ENCODE data around the gene DUSP23. TPM values are rescaled to one million over a fixed set of nuclear protein-coding genes. Genes with fewer than 3 reads are reported as not detected.

Gene DUSP23
- total RNA-seq: 82.5 and 126 TPM in 2 replicates
- polyA plus RNA-seq: 197 and 295 TPM in 2 replicates
- 167 and 177 TPM in 2 replicates for polyA plus RNA-seq (2011; cell fraction: cytosol; rRNA removed)
- 62.9 and 68.0 TPM in 2 replicates for polyA plus RNA-seq (2011; cell fraction: nucleus; rRNA removed)
- 120 and 130 TPM in 2 replicates for polyA plus RNA-seq (2012)
- 37.7 and 46.3 TPM in 2 replicates for polyA minus RNA-seq
- not detected for polyA minus RNA-seq (2011; cell fraction: cytosol; rRNA and poly(A)+ RNA removed)
- 11.5 and 14.8 TPM in 2 replicates for polyA minus RNA-seq (2011; cell fraction: nucleus; rRNA and poly(A)+ RNA removed)
- Bru-seq, nascent RNA: percentile 84 among the genes with signal in this experiment
- BruChase-seq, experiment 1, labeled RNA remaining after a 6-hour chase: percentile 96 among the genes with signal in this experiment
- BruChase-seq, experiment 2, labeled RNA remaining after a 2-hour chase: percentile 93 among the genes with signal in this experiment
- long read RNA-seq, transcript DUSP23-203 (3 exons, 729 nt): minor isoform, 9 of 578 reads
- long read RNA-seq, transcript DUSP23-201 (2 exons, 756 nt): major isoform, 473 of 578 reads
- long read RNA-seq, transcript DUSP23-202 (3 exons, 694 nt): minor isoform, 70 of 578 reads
- long read RNA-seq, partial matches to known transcripts: 4 of 578 reads
- long read RNA-seq, other reads (novel, unspliced or antisense): 22 of 578 reads

DNA sequence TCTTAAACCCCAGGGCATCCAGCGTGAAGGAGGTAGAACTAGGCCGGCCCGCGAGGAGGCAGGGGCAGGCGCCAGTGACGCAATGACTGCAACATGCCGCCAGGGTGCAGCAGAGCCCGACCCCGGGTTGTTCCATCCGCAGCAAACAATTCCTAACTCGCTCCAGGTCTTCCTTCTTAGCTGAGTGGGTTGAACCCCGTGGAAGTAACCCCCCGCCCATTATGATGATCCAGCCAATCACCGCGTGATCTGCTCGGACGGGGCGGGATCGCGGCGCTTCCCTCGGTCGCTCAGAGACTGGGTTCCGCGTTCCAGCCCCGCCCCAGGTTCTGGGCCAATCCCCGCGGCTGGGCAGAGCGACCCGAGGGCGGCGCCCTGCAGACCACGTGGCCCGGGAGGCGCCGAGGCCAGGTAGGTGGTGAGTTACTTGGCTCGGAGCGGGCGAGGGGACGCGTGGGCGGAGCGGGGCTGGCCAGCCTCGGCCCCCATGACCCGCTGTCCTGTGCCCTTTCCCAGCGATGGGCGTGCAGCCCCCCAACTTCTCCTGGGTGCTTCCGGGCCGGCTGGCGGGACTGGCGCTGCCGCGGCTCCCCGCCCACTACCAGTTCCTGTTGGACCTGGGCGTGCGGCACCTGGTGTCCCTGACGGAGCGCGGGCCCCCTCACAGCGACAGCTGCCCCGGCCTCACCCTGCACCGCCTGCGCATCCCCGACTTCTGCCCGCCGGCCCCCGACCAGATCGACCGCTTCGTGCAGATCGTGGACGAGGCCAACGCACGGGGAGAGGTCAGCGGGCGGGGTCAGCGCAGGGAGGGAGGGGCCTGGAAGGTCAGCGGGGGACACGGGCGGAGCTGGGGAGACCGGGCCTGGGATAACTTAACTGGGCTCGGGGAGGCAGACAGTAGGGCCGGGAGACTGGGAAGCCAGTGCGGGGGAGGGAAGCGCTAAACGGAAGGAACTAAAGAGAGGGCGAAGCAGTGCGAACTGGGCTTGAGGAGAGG lies at the start of gene DUSP23:
Gene DUSP23, plus strand, starts transcription at position 380 of the 1,000 bp plus-strand sequence. Its CDS starts 139 bp downstream, at position 519.
- intact Hi-C loops (cut with micrococcal nuclease): loop anchor here (1.0 to 2.0 kb wide), 6 partner anchors 18 to 620 kb away; partner anchors contain the start of gene IGSF9
- POLR2A ChIA-PET: interaction anchor here (0.7 to 1.0 kb wide), 2 partner anchors 131 to 145 kb away, joined by 3 read pairs; partner anchors contain the start of gene TAGLN2
- TF ChIP-seq, protein P1, sequence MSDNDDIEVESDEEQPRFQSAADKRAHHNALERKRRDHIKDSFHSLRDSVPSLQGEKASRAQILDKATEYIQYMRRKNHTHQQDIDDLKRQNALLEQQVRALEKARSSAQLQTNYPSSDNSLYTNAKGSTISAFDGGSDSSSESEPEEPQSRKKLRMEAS (IDR thresholded peaks at IDR 0.05; ENCODE audit: insufficient read depth, insufficient read length): peak; percentile 95
- peak; percentile 32 for TF ChIP-seq MYC (IDR thresholded peaks at IDR 0.05; ENCODE audit: low read depth, low read length)
- TF ChIP-seq JUN (IDR thresholded peaks at IDR 0.05; ENCODE audit: borderline replicate concordance, insufficient read depth, insufficient read length, low read depth): no peak
- TF ChIP-seq POLR2A (IDR thresholded peaks at IDR 0.05; ENCODE audit: low read depth, low read length): peak; percentile 10
- TF ChIP-seq, protein P2, sequence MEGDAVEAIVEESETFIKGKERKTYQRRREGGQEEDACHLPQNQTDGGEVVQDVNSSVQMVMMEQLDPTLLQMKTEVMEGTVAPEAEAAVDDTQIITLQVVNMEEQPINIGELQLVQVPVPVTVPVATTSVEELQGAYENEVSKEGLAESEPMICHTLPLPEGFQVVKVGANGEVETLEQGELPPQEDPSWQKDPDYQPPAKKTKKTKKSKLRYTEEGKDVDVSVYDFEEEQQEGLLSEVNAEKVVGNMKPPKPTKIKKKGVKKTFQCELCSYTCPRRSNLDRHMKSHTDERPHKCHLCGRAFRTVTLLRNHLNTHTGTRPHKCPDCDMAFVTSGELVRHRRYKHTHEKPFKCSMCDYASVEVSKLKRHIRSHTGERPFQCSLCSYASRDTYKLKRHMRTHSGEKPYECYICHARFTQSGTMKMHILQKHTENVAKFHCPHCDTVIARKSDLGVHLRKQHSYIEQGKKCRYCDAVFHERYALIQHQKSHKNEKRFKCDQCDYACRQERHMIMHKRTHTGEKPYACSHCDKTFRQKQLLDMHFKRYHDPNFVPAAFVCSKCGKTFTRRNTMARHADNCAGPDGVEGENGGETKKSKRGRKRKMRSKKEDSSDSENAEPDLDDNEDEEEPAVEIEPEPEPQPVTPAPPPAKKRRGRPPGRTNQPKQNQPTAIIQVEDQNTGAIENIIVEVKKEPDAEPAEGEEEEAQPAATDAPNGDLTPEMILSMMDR (IDR thresholded peaks at IDR 0.05; ENCODE audit: extremely low read depth in 1 of 2, insufficient read depth in 1 of 2, low read depth in 1 of 2, low read length in 2 of 2): peak; percentile 90 to 97
- TF ChIP-seq EZH2 (IDR thresholded peaks at IDR 0.05; ENCODE audit: borderline replicate concordance, low read depth, low read length, severe bottlenecking): no peak
- peak; percentile 73 for TF ChIP-seq POLR2AphosphoS5 (IDR thresholded peaks at IDR 0.05; ENCODE audit: insufficient read depth, low read depth, low read length)
- TF ChIP-seq FOS (IDR thresholded peaks at IDR 0.05; ENCODE audit: borderline replicate concordance, insufficient read depth, low read length): no peak
- no peak for TF ChIP-seq GATA2 (IDR thresholded peaks at IDR 0.05; ENCODE audit: insufficient read depth, insufficient read length, low read depth, low read length)
- FAIRE-seq (peak; percentile 98), DNase-seq (ENCODE audit: low read depth, low spot score) (peak; percentile 100)
- no TSS peak for BruUV-seq (replicated peaks)
- CTCF ChIA-PET: interaction anchor here (0.6 to 3.7 kb wide), 31 partner anchors 9 to 648 kb away, joined by 3 to 66 read pairs (median 4); partner anchors contain the start of genes IGSF9 and PIGM
- H3K79me2 ChIP-seq (ENCODE audit: control insufficient read depth, insufficient read depth, low read length): peaks cover 11% of the 10 kb centered on the region
- no peaks in the 10 kb centered on the region for H4K20me1 ChIP-seq (replicated peaks; ENCODE audit: control insufficient read depth, extremely low read depth, insufficient read depth, low read length)
- peak within 1 kb of the TSS; percentile 35 to 80 (median 62) for H3K4me3 ChIP-seq (replicated peaks in 1 of 3; ENCODE audit: insufficient read depth in 1 of 3, low read depth in 1 of 3, low read length in 3 of 3)
- H3K27me3 ChIP-seq (ENCODE audit: control insufficient read depth in 2 of 2, insufficient read depth in 2 of 2, low read length in 2 of 2): no peaks in the 10 kb centered on the region
- peaks cover 46% of the 10 kb centered on the region for H3K4me1 ChIP-seq (ENCODE audit: control insufficient read depth, extremely low read depth, insufficient read depth, low read length)
- peaks cover 0 to 4% of the 10 kb centered on the region in 2 experiments for H3K36me3 ChIP-seq (ENCODE audit: control insufficient read depth in 2 of 2, extremely low read depth in 1 of 2, insufficient read depth in 2 of 2, low read length in 2 of 2)
- peak within 1 kb of the TSS; percentile 75 for H3K9ac ChIP-seq (replicated peaks; ENCODE audit: extremely low read depth, insufficient read depth, low read length)
- H3K9me3 ChIP-seq (replicated peaks; ENCODE audit: control insufficient read depth, insufficient read depth, low read length): no peaks in the 10 kb centered on the region
- dilution Hi-C loops (cut with MboI; ENCODE audit: extremely low pct_ligation_motif_present, low sequenced_read_pairs): loop anchor here (25.0 kb wide), 1 partner anchor 294 kb away; no protein-coding TSS in a partner anchor
- peak within 1 kb of the TSS; percentile 80 for H3K4me2 ChIP-seq (ENCODE audit: insufficient read depth, low read length)
- H3K27ac ChIP-seq (ENCODE audit: insufficient read depth, low read depth, low read length): peak within 1 kb of the TSS; percentile 92
- peak within 1 kb of the TSS; percentile 92 for H2AFZ ChIP-seq (ENCODE audit: low read depth, low read length)
- H3K9me1 ChIP-seq (replicated peaks; ENCODE audit: control insufficient read depth, extremely low read depth, insufficient read depth, low read length): no peaks in the 10 kb centered on the region
